GM23338 (cell line): ENCODE results near the gene SUPT3H. TPM values are rescaled to one million over a fixed set of nuclear protein-coding genes. Genes with fewer than 3 reads are reported as not detected.

ENCODE experiments used
- ATAC-seq: fragments of 200-7000 bp; cut with Tn5 transposase; 3 replicates; pipeline ENCODE4 v1.9.1; 2020
- DNase-seq: peaks from one replicate; pipeline ENCODE4 v3.0.0-alpha.2; 2015; ENCODE audit warnings: low spot score
- H2AFZ ChIP-seq: fragments of 200-600 bp; sonication (generic); 2 replicates; pipeline ENCODE4 v1.8.0; 2016; ENCODE audit warnings: antibody characterized with exemption, mild to moderate bottlenecking, moderate library complexity
- H3F3A ChIP-seq: fragments of 200-600 bp; sonication (generic); replicated peaks from 2 replicates; pipeline ENCODE4 v1.8.0; 2017; ENCODE audit warnings: antibody characterized with exemption, mixed run types, low read depth
- H3K27ac ChIP-seq: fragments of 200-600 bp; sonication (generic); 2 replicates; pipeline ENCODE4 v1.6.1; 2016; ENCODE audit warnings: low read depth
- H3K27me3 ChIP-seq: fragments of 200-600 bp; sonication (generic); 2 replicates; pipeline ENCODE4 v1.8.0; 2016; ENCODE audit warnings: mild to moderate bottlenecking, mixed run types, moderate library complexity; ENCODE audit not compliant: insufficient read depth
- H3K36me3 ChIP-seq: fragments of 200-600 bp; sonication (generic); 2 replicates; pipeline ENCODE4 v1.8.0; 2016; ENCODE audit warnings: mild to moderate bottlenecking; ENCODE audit not compliant: insufficient read depth
- H3K4me1 ChIP-seq: fragments of 200-600 bp; sonication (generic); 2 replicates; pipeline ENCODE4 v1.8.0; 2016; ENCODE audit warnings: mild to moderate bottlenecking, moderate library complexity; ENCODE audit not compliant: insufficient read depth
- H3K4me2 ChIP-seq: fragments of 200-600 bp; sonication (generic); 2 replicates; pipeline ENCODE4 v1.7.1; 2017; ENCODE audit warnings: mixed run types
- H3K4me3 ChIP-seq: fragments of 200-600 bp; sonication (generic); 2 replicates; pipeline ENCODE4 v1.6.1; 2016; ENCODE audit warnings: mixed run types
- H3K79me2 ChIP-seq: fragments of 200-600 bp; sonication (generic); replicated peaks from 2 replicates; pipeline ENCODE4 v1.8.0; 2017; ENCODE audit warnings: mild to moderate bottlenecking; ENCODE audit not compliant: insufficient read depth
- H3K9me2 ChIP-seq: fragments of 200-600 bp; sonication (generic); 2 replicates; pipeline ENCODE4 v1.8.0; 2017; ENCODE audit not compliant: insufficient read depth
- H4K20me1 ChIP-seq: fragments of 200-600 bp; sonication (generic); replicated peaks from 2 replicates; pipeline ENCODE4 v1.8.0; 2017; ENCODE audit warnings: mild to moderate bottlenecking; ENCODE audit not compliant: insufficient read depth
- H3K27ac Mint-ChIP-seq: 2 replicates; pipeline ENCODE4 v1.8.0; 2020; ENCODE audit warnings: inconsistent platforms, mild to moderate bottlenecking, moderate library complexity, mixed read lengths
- H3K27me3 Mint-ChIP-seq: 3 replicates; pipeline ENCODE4 v1.8.0; 2022; ENCODE audit warnings: low read depth, mild to moderate bottlenecking, moderate library complexity, mixed read lengths, inconsistent platforms; ENCODE audit not compliant: insufficient read depth, poor library complexity
- H3K36me3 Mint-ChIP-seq: 3 replicates; pipeline ENCODE4 v1.8.0; 2021; ENCODE audit warnings: low read depth, mild to moderate bottlenecking, inconsistent platforms, moderate library complexity, mixed read lengths
- H3K4me1 Mint-ChIP-seq: 3 replicates; pipeline ENCODE4 v1.8.0; 2020; ENCODE audit warnings: mild to moderate bottlenecking, inconsistent platforms, mixed read lengths
- H3K4me3 Mint-ChIP-seq: 3 replicates; pipeline ENCODE4 v1.8.0; 2021; ENCODE audit warnings: moderate library complexity, mild to moderate bottlenecking, inconsistent platforms, mixed read lengths
- H3K9me3 Mint-ChIP-seq: 3 replicates; pipeline ENCODE4 v1.8.0; 2020; ENCODE audit warnings: moderate library complexity, mild to moderate bottlenecking, inconsistent platforms, mixed read lengths
- EZH2phosphoT487 ChIP-seq: fragments of 200-600 bp; sonication (generic); IDR thresholded peaks from one replicate; pipeline ENCODE4 v1.8.1; 2018; ENCODE audit warnings: antibody characterized with exemption; ENCODE audit not compliant: unreplicated experiment
- POLR2AphosphoS5 ChIP-seq: IDR thresholded peaks from 2 replicates; pipeline ENCODE4 v1.6.1; 2016; ENCODE audit warnings: antibody characterized with exemption, low read depth
- ZNF114 ChIP-seq: fragments of 250-450 bp; sonication (Bioruptor Pico); IDR thresholded peaks from 2 replicates; pipeline ENCODE4 v1.5.0; 2020; ENCODE audit warnings: mild to moderate bottlenecking, moderate library complexity
- ZNF331 ChIP-seq: fragments of 250-450 bp; sonication (Bioruptor Pico); IDR thresholded peaks from 2 replicates; pipeline ENCODE4 v1.5.0; 2020; ENCODE audit warnings: low read depth, mild to moderate bottlenecking, moderate library complexity
- polyA plus RNA-seq: library from polyadenylated mRNA; unstranded; fragments of >200 nt; fragmentation: Nextera tagmentation; extraction: Ambion mirVana; gene quantifications from 2 replicates; pipeline ENCODE4 v1.2.1, GENCODE V29; 2016
- total RNA-seq: library from RNA; depleted of rRNA; stranded (reverse); fragments of >200 nt; shearing (Covaris generic); gene quantifications from 2 replicates; pipeline ENCODE4 v1.2.3, GENCODE V29; 2014
- TF ChIP-seq, protein P1 (sequence below): fragments of 250-450 bp; sonication (Bioruptor Pico); IDR thresholded peaks from 2 replicates; pipeline ENCODE4 v1.5.0; 2020; ENCODE audit warnings: mild to moderate bottlenecking, moderate library complexity
- TF ChIP-seq, protein P2 (sequence below): IDR thresholded peaks from 2 replicates; pipeline ENCODE4 v1.6.1; 2016; ENCODE audit warnings: antibody characterized with exemption
- TF ChIP-seq, protein P3 (sequence below), 2 experiments: fragments of 200-600 bp in 1 of 2; sonication (generic) in 1 of 2; conservative IDR thresholded peaks; 2 replicates each; pipeline versions ENCODE4 v1.5.1 to v1.6.1; 2016 to 2017; ENCODE audit warnings: antibody characterized with exemption in 2 of 2, low read depth in 2 of 2, mild to moderate bottlenecking in 2 of 2, moderate library complexity in 1 of 2

The SUPT3H gene
- total and polyA plus RNA-seq, 2 experiments from 2014 or later, result 11.4 to 30.1 TPM

DNA sequence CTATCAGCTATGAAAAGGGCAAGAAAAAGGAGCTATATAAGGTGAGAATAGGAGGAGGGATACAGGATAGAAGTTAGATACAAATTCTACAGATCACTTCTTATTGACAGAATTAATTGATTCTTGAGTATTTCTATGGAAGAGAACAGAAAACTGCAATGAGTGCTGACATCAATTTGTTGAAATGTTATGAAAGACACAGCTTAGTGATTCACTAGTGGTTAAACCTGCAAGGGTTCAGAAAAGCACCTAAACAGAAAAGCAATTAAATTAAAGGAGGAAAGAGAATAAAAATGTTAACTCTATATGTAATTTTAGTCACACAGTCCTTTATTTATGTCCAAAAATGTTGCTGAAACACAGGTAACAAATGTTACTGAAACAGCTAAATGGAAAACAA, 304.0 kb downstream of the SUPT3H start (continued):
- TF ChIP-seq, protein P1, sequence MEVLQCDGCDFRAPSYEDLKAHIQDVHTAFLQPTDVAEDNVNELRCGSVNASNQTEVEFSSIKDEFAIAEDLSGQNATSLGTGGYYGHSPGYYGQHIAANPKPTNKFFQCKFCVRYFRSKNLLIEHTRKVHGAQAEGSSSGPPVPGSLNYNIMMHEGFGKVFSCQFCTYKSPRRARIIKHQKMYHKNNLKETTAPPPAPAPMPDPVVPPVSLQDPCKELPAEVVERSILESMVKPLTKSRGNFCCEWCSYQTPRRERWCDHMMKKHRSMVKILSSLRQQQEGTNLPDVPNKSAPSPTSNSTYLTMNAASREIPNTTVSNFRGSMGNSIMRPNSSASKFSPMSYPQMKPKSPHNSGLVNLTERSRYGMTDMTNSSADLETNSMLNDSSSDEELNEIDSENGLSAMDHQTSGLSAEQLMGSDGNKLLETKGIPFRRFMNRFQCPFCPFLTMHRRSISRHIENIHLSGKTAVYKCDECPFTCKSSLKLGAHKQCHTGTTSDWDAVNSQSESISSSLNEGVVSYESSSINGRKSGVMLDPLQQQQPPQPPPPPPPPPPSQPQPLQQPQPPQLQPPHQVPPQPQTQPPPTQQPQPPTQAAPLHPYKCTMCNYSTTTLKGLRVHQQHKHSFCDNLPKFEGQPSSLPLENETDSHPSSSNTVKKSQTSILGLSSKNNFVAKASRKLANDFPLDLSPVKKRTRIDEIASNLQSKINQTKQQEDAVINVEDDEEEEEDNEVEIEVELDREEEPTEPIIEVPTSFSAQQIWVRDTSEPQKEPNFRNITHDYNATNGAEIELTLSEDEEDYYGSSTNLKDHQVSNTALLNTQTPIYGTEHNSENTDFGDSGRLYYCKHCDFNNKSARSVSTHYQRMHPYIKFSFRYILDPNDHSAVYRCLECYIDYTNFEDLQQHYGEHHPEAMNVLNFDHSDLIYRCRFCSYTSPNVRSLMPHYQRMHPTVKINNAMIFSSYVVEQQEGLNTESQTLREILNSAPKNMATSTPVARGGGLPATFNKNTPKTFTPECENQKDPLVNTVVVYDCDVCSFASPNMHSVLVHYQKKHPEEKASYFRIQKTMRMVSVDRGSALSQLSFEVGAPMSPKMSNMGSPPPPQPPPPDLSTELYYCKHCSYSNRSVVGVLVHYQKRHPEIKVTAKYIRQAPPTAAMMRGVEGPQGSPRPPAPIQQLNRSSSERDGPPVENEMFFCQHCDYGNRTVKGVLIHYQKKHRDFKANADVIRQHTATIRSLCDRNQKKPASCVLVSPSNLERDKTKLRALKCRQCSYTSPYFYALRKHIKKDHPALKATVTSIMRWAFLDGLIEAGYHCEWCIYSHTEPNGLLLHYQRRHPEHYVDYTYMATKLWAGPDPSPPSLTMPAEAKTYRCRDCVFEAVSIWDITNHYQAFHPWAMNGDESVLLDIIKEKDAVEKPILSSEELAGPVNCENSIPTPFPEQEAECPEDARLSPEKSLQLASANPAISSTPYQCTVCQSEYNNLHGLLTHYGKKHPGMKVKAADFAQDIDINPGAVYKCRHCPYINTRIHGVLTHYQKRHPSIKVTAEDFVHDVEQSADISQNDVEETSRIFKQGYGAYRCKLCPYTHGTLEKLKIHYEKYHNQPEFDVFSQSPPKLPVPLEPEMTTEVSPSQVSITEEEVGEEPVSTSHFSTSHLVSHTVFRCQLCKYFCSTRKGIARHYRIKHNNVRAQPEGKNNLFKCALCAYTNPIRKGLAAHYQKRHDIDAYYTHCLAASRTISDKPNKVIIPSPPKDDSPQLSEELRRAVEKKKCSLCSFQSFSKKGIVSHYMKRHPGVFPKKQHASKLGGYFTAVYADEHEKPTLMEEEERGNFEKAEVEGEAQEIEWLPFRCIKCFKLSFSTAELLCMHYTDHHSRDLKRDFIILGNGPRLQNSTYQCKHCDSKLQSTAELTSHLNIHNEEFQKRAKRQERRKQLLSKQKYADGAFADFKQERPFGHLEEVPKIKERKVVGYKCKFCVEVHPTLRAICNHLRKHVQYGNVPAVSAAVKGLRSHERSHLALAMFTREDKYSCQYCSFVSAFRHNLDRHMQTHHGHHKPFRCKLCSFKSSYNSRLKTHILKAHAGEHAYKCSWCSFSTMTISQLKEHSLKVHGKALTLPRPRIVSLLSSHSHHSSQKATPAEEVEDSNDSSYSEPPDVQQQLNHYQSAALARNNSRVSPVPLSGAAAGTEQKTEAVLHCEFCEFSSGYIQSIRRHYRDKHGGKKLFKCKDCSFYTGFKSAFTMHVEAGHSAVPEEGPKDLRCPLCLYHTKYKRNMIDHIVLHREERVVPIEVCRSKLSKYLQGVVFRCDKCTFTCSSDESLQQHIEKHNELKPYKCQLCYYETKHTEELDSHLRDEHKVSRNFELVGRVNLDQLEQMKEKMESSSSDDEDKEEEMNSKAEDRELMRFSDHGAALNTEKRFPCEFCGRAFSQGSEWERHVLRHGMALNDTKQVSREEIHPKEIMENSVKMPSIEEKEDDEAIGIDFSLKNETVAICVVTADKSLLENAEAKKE (CRISPR knock-in tag), result no peak

DNA sequence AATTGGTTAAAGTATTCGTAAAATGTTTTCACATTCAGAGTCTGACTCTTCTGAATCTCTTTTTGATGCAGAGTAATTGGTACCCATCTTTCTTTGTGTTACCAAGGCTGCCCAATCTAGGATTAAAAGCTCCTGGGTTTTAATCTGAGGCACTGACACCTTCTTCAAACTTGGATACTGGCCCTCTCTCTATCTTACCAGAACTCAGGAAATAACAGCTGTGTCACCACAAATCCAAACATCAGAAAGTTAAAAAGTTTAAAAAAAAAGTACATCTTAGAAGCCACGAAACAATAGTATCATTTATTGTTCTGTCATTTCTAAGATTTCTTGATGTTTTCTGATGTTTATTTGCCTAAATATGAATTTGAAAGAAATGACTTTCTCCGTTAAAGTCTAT, 305.1 kb downstream of the SUPT3H start:
- H3K79me2 ChIP-seq, result no peaks in the 10 kb centered on the region
- no peak overlapping the region for H3K4me3 ChIP-seq
- Mint-ChIP-seq H3K27ac (no peak overlapping the region), H3K4me1 (peaks cover 7% of the 10 kb centered on the region), H3K27me3 (no peaks in the 10 kb centered on the region), H3K9me3 (peaks cover 4% of the 10 kb centered on the region; the same call in 1 of the 3 replicates), H3K36me3 (no peaks in the 10 kb centered on the region; the same call in 2 of the 3 replicates), H3K4me3 (no peak overlapping the region)
- H3K4me1 ChIP-seq, result peaks cover 12% of the 10 kb centered on the region; the same call in 1 of the 2 replicates
- no peaks in the 10 kb centered on the region for H3K36me3 ChIP-seq
- no peaks in the 10 kb centered on the region for H3K27me3 ChIP-seq
- no peaks in the 10 kb centered on the region for H3F3A ChIP-seq
- DNase-seq (no peak), ATAC-seq (no peak)
- H2AFZ ChIP-seq, result no peak overlapping the region
- H3K27ac ChIP-seq, result no peak overlapping the region
- no peaks in the 10 kb centered on the region for H4K20me1 ChIP-seq
- H3K9me2 ChIP-seq, result no peaks in the 10 kb centered on the region
- H3K4me2 ChIP-seq, result no peak overlapping the region
- TF ChIP-seq, protein P1 (CRISPR knock-in tag), result no peak
- TF ChIP-seq ZNF114 (no peak), EZH2phosphoT487 (no peak), ZNF331 (no peak), POLR2AphosphoS5 (no peak)
- TF ChIP-seq, protein P2, sequence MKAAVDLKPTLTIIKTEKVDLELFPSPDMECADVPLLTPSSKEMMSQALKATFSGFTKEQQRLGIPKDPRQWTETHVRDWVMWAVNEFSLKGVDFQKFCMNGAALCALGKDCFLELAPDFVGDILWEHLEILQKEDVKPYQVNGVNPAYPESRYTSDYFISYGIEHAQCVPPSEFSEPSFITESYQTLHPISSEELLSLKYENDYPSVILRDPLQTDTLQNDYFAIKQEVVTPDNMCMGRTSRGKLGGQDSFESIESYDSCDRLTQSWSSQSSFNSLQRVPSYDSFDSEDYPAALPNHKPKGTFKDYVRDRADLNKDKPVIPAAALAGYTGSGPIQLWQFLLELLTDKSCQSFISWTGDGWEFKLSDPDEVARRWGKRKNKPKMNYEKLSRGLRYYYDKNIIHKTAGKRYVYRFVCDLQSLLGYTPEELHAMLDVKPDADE, result no peak
- TF ChIP-seq, protein P3, sequence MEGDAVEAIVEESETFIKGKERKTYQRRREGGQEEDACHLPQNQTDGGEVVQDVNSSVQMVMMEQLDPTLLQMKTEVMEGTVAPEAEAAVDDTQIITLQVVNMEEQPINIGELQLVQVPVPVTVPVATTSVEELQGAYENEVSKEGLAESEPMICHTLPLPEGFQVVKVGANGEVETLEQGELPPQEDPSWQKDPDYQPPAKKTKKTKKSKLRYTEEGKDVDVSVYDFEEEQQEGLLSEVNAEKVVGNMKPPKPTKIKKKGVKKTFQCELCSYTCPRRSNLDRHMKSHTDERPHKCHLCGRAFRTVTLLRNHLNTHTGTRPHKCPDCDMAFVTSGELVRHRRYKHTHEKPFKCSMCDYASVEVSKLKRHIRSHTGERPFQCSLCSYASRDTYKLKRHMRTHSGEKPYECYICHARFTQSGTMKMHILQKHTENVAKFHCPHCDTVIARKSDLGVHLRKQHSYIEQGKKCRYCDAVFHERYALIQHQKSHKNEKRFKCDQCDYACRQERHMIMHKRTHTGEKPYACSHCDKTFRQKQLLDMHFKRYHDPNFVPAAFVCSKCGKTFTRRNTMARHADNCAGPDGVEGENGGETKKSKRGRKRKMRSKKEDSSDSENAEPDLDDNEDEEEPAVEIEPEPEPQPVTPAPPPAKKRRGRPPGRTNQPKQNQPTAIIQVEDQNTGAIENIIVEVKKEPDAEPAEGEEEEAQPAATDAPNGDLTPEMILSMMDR (conservative IDR thresholded peaks at IDR 0.05; ENCODE audit: low read depth in 2 of 2), result no peak
